HCT116 (cell line): ENCODE data around the gene ARFGAP1. TPM values are rescaled to one million over a fixed set of nuclear protein-coding genes. Genes with fewer than 3 reads are reported as not detected.

Source experiments
- ATAC-seq: fragments of 200-7000 bp; cut with Tn5 transposase; 2 replicates; pipeline ENCODE4 v1.9.1; 2020; ENCODE audit warnings: mild to moderate bottlenecking, moderate library complexity
- BruUV-seq: library from RNA; stranded (reverse); fragments of 400-500 nt; replicated peaks from 2 replicates; lab custom pipeline; 2021; lab: Mats Ljungman, UMichigan
- CTCF ChIA-PET: fragments of 300-600 bp; sonication (Branson Sonifier 250); formaldehyde crosslinking; loops from one replicate; lab custom pipeline; 2021; ENCODE audit warnings: antibody characterized with exemption; lab: Charles Lee
- POLR2A ChIA-PET: fragments of 300-600, 350-600 bp; sonication (Branson Sonifier 250); formaldehyde crosslinking; loops from one replicate; lab custom pipeline; 2021; ENCODE audit warnings: antibody characterized with exemption; lab: Charles Lee
- RAD21 ChIA-PET, 2 experiments: fragments of 300-600 bp; sonication (Branson Sonifier 250); formaldehyde crosslinking; loops; one replicate each; lab custom pipeline; 2023; ENCODE audit warnings: low total read pairs in 2 of 2; ENCODE audit not compliant: uncharacterized antibody in 2 of 2, unreplicated experiment in 2 of 2, low non-redundant PET in 1 of 2; lab: Charles Lee
- DNase-seq: peaks from one replicate; pipeline ENCODE4 v3.0.0-alpha.2; 2010; ENCODE audit warnings: low read depth, low spot score
- H2AFZ ChIP-seq: fragments of 200-600 bp; shearing (Covaris generic), sonication (generic); 2 replicates; pipeline ENCODE4 v1.6.1; 2017; ENCODE audit warnings: low read depth, mixed run types, mixed read lengths, antibody characterized with exemption, low read length; ENCODE audit not compliant: poor library complexity, severe bottlenecking
- H3K27ac ChIP-seq: 2 replicates; pipeline ENCODE4 v1.5.1; 2012; ENCODE audit warnings: low read depth, low read length
- H3K27me3 ChIP-seq: fragments of 200-600 bp; sonication (generic); 2 replicates; pipeline ENCODE4 v1.6.1; 2016; ENCODE audit warnings: mixed run types, low read length, mixed read lengths; ENCODE audit not compliant: insufficient read depth
- H3K36me3 ChIP-seq, 2 experiments: fragments of 200-500 bp in 1 of 2; fragments of 200-600 bp in 1 of 2; sonication (Bioruptor generic) in 1 of 2; sonication (generic) in 1 of 2; 2 replicates each; pipeline versions ENCODE4 v1.5.1 to v1.6.1; 2014 to 2016; ENCODE audit warnings: low read length in 2 of 2, inconsistent platforms in 1 of 2, mixed read lengths in 1 of 2, mixed run types in 1 of 2; ENCODE audit not compliant: insufficient read depth in 2 of 2, control insufficient read depth in 1 of 2
- H3K4me1 ChIP-seq, 2 experiments: fragments of 200-600 bp in 1 of 2; sonication (generic) in 1 of 2; 2 replicates each; pipeline versions ENCODE4 v1.5.1 to v1.6.1; 2012 to 2017; ENCODE audit warnings: low read length in 2 of 2, inconsistent platforms in 1 of 2, mild to moderate bottlenecking in 1 of 2, mixed read lengths in 1 of 2, mixed run types in 1 of 2, moderate library complexity in 1 of 2; ENCODE audit not compliant: insufficient read depth in 2 of 2, control insufficient read depth in 1 of 2
- H3K4me2 ChIP-seq: fragments of 200-600 bp; sonication (generic); 2 replicates; pipeline ENCODE4 v1.6.1; 2017; ENCODE audit warnings: mixed run types, low read length, mixed read lengths
- H3K4me3 ChIP-seq, 2 experiments: fragments of 200-600 bp in 1 of 2; sonication (generic) in 1 of 2; replicated peaks in 1 of 2; 2 replicates each; pipeline ENCODE4 v1.5.1; 2011 to 2016; ENCODE audit warnings: low read length in 2 of 2, control low read depth in 1 of 2, low read depth in 1 of 2, mild to moderate bottlenecking in 1 of 2, mixed read lengths in 1 of 2, mixed run types in 1 of 2
- H3K79me2 ChIP-seq: fragments of 200-600 bp; sonication (generic); 2 replicates; pipeline ENCODE4 v1.6.1; 2017; ENCODE audit warnings: mild to moderate bottlenecking, mixed run types, low read length, moderate library complexity, mixed read lengths; ENCODE audit not compliant: insufficient read depth
- H3K9ac ChIP-seq: fragments of 200-600 bp; sonication (generic); 2 replicates; pipeline ENCODE4 v1.6.1; 2016; ENCODE audit warnings: low read length, mixed read lengths
- H3K9me2 ChIP-seq: fragments of 200-600 bp; sonication (generic), shearing (Covaris generic); 2 replicates; pipeline ENCODE4 v1.6.1; 2017; ENCODE audit warnings: mixed run types, mild to moderate bottlenecking, moderate library complexity; ENCODE audit not compliant: insufficient read depth
- H3K9me3 ChIP-seq, 2 experiments: fragments of 200-500 bp in 1 of 2; fragments of 200-600 bp in 1 of 2; sonication (Bioruptor generic) in 1 of 2; sonication (generic) in 1 of 2; 2 replicates each; pipeline ENCODE4 v1.6.1; 2014 to 2017; ENCODE audit warnings: low read length in 2 of 2, mixed read lengths in 2 of 2, inconsistent platforms in 1 of 2, low read depth in 1 of 2, mild to moderate bottlenecking in 1 of 2, mixed run types in 1 of 2, moderate library complexity in 1 of 2; ENCODE audit not compliant: control insufficient read depth in 1 of 2, insufficient read depth in 1 of 2
- H4K20me1 ChIP-seq: fragments of 200-600 bp; sonication (generic), shearing (Covaris generic); 2 replicates; pipeline ENCODE4 v1.6.1; 2017; ENCODE audit warnings: mixed run types, mild to moderate bottlenecking, moderate library complexity; ENCODE audit not compliant: insufficient read depth
- ATF3 ChIP-seq: IDR thresholded peaks from 2 replicates; pipeline ENCODE4 v1.6.1; 2012
- EZH2 ChIP-seq: fragments of 200-600 bp; sonication (generic); IDR thresholded peaks from 2 replicates; pipeline ENCODE4 v1.6.1; 2017; ENCODE audit warnings: antibody characterized with exemption, mixed run types
- EZH2phosphoT487 ChIP-seq: fragments of 200-600 bp; IDR thresholded peaks from 2 replicates; pipeline ENCODE4 v1.6.1; 2018; ENCODE audit warnings: antibody characterized with exemption, borderline replicate concordance
- JUND ChIP-seq: IDR thresholded peaks from 2 replicates; pipeline ENCODE4 v1.6.1; 2012
- POLR2A ChIP-seq: IDR thresholded peaks from 2 replicates; pipeline ENCODE4 v1.7.0; 2011; ENCODE audit warnings: borderline replicate concordance; ENCODE audit not compliant: insufficient read depth, insufficient read length; ENCODE audit errors: extremely low read depth
- RAD21 ChIP-seq: IDR thresholded peaks from 2 replicates; pipeline ENCODE4 v1.6.1; 2012; ENCODE audit warnings: low read depth, mild to moderate bottlenecking
- YY1 ChIP-seq: IDR thresholded peaks from 2 replicates; pipeline ENCODE4 v1.6.1; 2011; ENCODE audit warnings: low read length, low read depth, moderate library complexity, mild to moderate bottlenecking; ENCODE audit not compliant: insufficient replicate concordance; ENCODE audit errors: extremely low read depth
- intact Hi-C: fragments of 100-400 bp; cut with micrococcal nuclease; formaldehyde crosslinking; loops from 2 replicates; pipeline ENCODE4 v1.10.0; 2022
- total RNA-seq: library from RNA; stranded (reverse); gene quantifications from one replicate; pipeline ENCODE4 v1.2.1, GENCODE V29; 2021; ENCODE audit not compliant: unreplicated experiment
- TF ChIP-seq, protein P1 (sequence below), 3 experiments: fragments of 200-600 bp in 1 of 3; sonication (generic) in 1 of 3; IDR thresholded peaks in 2 of 3; conservative IDR thresholded peaks in 1 of 3; 2 replicates each; pipeline ENCODE4 v1.5.1; 2012 to 2017; ENCODE audit warnings: low read depth in 2 of 3, low read length in 2 of 3, antibody characterized with exemption in 1 of 3, borderline replicate concordance in 1 of 3, control low read depth in 1 of 3, mild to moderate bottlenecking in 1 of 3, mixed read lengths in 1 of 3, mixed run types in 1 of 3, moderate library complexity in 1 of 3; ENCODE audit not compliant: insufficient read depth in 1 of 3

ARFGAP1 gene
- total RNA-seq, 1 experiment from 2014 or later, result 94.4 TPM

DNA sequence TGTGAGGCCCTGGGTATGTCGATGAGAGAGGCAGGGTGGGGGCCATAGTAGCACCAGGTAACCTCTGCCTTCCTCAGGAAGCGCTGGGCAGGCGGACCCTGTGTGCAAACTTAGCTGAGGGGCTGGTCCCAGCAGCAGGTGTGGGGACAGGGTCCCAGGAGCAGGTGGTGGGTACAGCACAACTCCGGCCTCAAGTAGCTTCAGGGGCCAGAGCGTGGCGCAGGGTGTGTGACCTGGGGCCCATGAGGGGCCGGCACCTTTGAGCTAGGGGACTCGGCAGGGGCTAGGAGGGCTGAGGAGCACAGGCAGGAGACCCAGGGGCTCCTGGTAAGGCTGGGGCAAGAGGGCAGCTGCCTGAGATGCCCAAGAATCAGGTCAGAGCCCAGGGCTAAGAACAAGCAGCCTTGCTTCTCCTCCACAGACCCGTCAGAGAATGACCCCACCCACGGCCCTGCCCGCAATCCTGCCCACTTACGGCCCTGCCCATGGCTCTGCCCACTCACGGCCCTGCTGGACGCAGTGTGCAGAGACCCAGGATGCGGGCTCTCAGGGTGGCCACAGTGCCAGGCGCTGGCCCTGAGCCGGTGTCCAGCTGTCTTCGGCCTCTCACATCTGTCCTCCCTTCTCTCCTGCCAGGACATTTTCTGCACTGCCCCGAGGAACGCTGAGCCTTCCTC is 57.6 kb downstream of the ARFGAP1 start:
- peaks cover 0 to 8% of the 10 kb centered on the region in 2 experiments; a peak in 2 of 4 replicates for H3K4me1 ChIP-seq
- H4K20me1 ChIP-seq, result no peaks in the 10 kb centered on the region
- no peak overlapping the region for H3K27ac ChIP-seq
- H3K9me3 ChIP-seq, result peaks cover 3 to 4% of the 10 kb centered on the region in 2 experiments; a peak in 1 of 4 replicates
- H3K4me3 ChIP-seq, result no peak overlapping the region
- H3K27me3 ChIP-seq, result no peaks in the 10 kb centered on the region
- H3K36me3 ChIP-seq, result no peaks in the 10 kb centered on the region
- H3K9me2 ChIP-seq, result no peaks in the 10 kb centered on the region
- BruUV-seq, result no TSS peak
- ATAC-seq (no peak), DNase-seq (no peak)
- H3K79me2 ChIP-seq, result no peaks in the 10 kb centered on the region
- RAD21 ChIA-PET, result no interaction called here
- CTCF ChIA-PET, result no interaction called here
- POLR2A ChIA-PET, result no interaction called here
- H3K4me2 ChIP-seq, result no peak overlapping the region
- intact Hi-C loops, result no loop called here
- no peak overlapping the region for H3K9ac ChIP-seq
- TF ChIP-seq EZH2phosphoT487, result no peak
- no peak for TF ChIP-seq JUND
- no peak for TF ChIP-seq ATF3
- TF ChIP-seq YY1, result no peak
- TF ChIP-seq, protein P1, sequence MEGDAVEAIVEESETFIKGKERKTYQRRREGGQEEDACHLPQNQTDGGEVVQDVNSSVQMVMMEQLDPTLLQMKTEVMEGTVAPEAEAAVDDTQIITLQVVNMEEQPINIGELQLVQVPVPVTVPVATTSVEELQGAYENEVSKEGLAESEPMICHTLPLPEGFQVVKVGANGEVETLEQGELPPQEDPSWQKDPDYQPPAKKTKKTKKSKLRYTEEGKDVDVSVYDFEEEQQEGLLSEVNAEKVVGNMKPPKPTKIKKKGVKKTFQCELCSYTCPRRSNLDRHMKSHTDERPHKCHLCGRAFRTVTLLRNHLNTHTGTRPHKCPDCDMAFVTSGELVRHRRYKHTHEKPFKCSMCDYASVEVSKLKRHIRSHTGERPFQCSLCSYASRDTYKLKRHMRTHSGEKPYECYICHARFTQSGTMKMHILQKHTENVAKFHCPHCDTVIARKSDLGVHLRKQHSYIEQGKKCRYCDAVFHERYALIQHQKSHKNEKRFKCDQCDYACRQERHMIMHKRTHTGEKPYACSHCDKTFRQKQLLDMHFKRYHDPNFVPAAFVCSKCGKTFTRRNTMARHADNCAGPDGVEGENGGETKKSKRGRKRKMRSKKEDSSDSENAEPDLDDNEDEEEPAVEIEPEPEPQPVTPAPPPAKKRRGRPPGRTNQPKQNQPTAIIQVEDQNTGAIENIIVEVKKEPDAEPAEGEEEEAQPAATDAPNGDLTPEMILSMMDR (IDR thresholded peaks at IDR 0.05 in 2 of 3, conservative IDR thresholded peaks at IDR 0.05 in 1 of 3; ENCODE audit: borderline replicate concordance in 1 of 3, insufficient read depth in 1 of 3, low read depth in 2 of 3, low read length in 2 of 3), result no peak
- no peak for TF ChIP-seq POLR2A
- TF ChIP-seq RAD21, result no peak
- no peak for TF ChIP-seq EZH2
- H2AFZ ChIP-seq, result no peak overlapping the region
